ENCODE results near the gene POU2AF1. TPM values are rescaled to one million over a fixed set of nuclear protein-coding genes. Genes with fewer than 3 reads are reported as not detected.

POU2AF1 gene
- total RNA-seq, 3 donors from 2014 or later (not counting 1 experiment from before 2014, with no cell fraction given), result 0.82 to 16.8 (median 1.1) TPM

GRCh38 chr11:111411456-111411855 is 32.4 kb upstream of the POU2AF1 start:
- Mint-ChIP-seq H3K27me3 (ENCODE audit: low read depth in 2 of 2) (peaks cover 0 to 3% of the 10 kb centered on the region in 2 donors), H3K4me1 (peaks cover 5 to 7% of the 10 kb centered on the region in 2 donors), H3K27ac (no peak overlapping the region), H3K36me3 (no peaks in the 10 kb centered on the region), H3K4me3 (no peak overlapping the region), H3K9me3 (no peaks in the 10 kb centered on the region)
- TF ChIP-seq CTCF (IDR thresholded peaks at IDR 0.05), result no peak
- intact Hi-C loops (cut with micrococcal nuclease), result no loop called here
- H3K27me3 ChIP-seq (ENCODE audit: control insufficient read depth, insufficient read depth, low read length), result no peaks in the 10 kb centered on the region
- H3K9me3 ChIP-seq (ENCODE audit: control insufficient read depth, insufficient read depth, low read length), result no peaks in the 10 kb centered on the region
- DNase-seq, result no peak
- H3K4me1 ChIP-seq (ENCODE audit: control insufficient read depth, insufficient read depth, low read length), result peaks cover 19% of the 10 kb centered on the region
- no peak overlapping the region for H3K27ac ChIP-seq (ENCODE audit: low read length)
- H3K4me3 ChIP-seq (ENCODE audit: low read length), result no peak overlapping the region
- no CpG with 5 or more reads among the region's 2 CpGs for WGBS (ENCODE audit: insufficient coverage)
- no peak for ATAC-seq
- H3K36me3 ChIP-seq (ENCODE audit: control insufficient read depth, insufficient read depth, low read length), result no peaks in the 10 kb centered on the region

- Histone ChIP-seq H3K27me3 (ENCODE audit: control insufficient read depth, insufficient read depth, low read length) (no peaks in the 10 kb centered on the region), H3K36me3 (ENCODE audit: control insufficient read depth, insufficient read depth, low read length) (no peaks in the 10 kb centered on the region), H3K4me3 (ENCODE audit: low read length) (no peak overlapping the region), H3K27ac (ENCODE audit: low read length) (no peak overlapping the region), H3K4me1 (ENCODE audit: control insufficient read depth, insufficient read depth, low read length) (peaks cover 16% of the 10 kb centered on the region), H3K9me3 (ENCODE audit: control insufficient read depth, insufficient read depth, low read length) (no peaks in the 10 kb centered on the region)
- Mint-ChIP-seq H3K9me3 (no peaks in the 10 kb centered on the region), H3K4me1 (peaks cover 5 to 7% of the 10 kb centered on the region in 2 donors), H3K27me3 (ENCODE audit: low read depth in 2 of 2) (peaks cover 0 to 3% of the 10 kb centered on the region in 2 donors), H3K27ac (no peak overlapping the region), H3K36me3 (no peaks in the 10 kb centered on the region), H3K4me3 (no peak overlapping the region)
- intact Hi-C loops (cut with micrococcal nuclease), result no loop called here
- WGBS (ENCODE audit: insufficient coverage), result 88% methylated on average over 5 of the region's 5 CpGs
- DNase-seq (no peak), ATAC-seq (no peak)
- TF ChIP-seq CTCF (IDR thresholded peaks at IDR 0.05), result no peak
These were observed 31.9 kb upstream of the POU2AF1 start for GRCh38 chr11:111410951-111411350.

GRCh38 chr11:111409915-111410314 is 30.8 kb upstream of the POU2AF1 start:
- H3K27ac Mint-ChIP-seq, result no peak overlapping the region
- H3K27ac ChIP-seq (ENCODE audit: low read length), result no peak overlapping the region

More at GRCh38 chr11:111409915-111410314, 30.8 kb upstream of the POU2AF1 start:
- 56% methylated on average over 1 of the region's 1 CpG for WGBS (ENCODE audit: insufficient coverage)
- no peak for TF ChIP-seq CTCF (IDR thresholded peaks at IDR 0.05)
- Mint-ChIP-seq H3K9me3 (no peaks in the 10 kb centered on the region), H3K36me3 (no peaks in the 10 kb centered on the region), H3K4me3 (no peak overlapping the region), H3K4me1 (peaks cover 5 to 7% of the 10 kb centered on the region in 2 donors), H3K27me3 (ENCODE audit: low read depth in 2 of 2) (peaks cover 0 to 4% of the 10 kb centered on the region in 2 donors)
- no peak for DNase-seq
- ATAC-seq, result no peak
- Histone ChIP-seq H3K9me3 (ENCODE audit: control insufficient read depth, insufficient read depth, low read length) (no peaks in the 10 kb centered on the region), H3K27me3 (ENCODE audit: control insufficient read depth, insufficient read depth, low read length) (no peaks in the 10 kb centered on the region), H3K4me3 (ENCODE audit: low read length) (no peak overlapping the region), H3K4me1 (ENCODE audit: control insufficient read depth, insufficient read depth, low read length) (peaks cover 9% of the 10 kb centered on the region), H3K36me3 (ENCODE audit: control insufficient read depth, insufficient read depth, low read length) (no peaks in the 10 kb centered on the region)
- intact Hi-C loops (cut with micrococcal nuclease), result no loop called here
